ENCODE measurements around the gene CUTA.

- peak; percentile 51 for TF ChIP-seq CTCF (IDR thresholded peaks at IDR 0.05; ENCODE audit: low read depth, low read length)
- no peak for TF ChIP-seq EZH2phosphoT487 (IDR thresholded peaks at IDR 0.05; ENCODE audit: low read depth)
Measured at GRCh38 chr6:33417903-33418689, at the start of gene CUTA.
